ENCODE data around the gene AHCYL1. TPM values are rescaled to one million over a fixed set of nuclear protein-coding genes. Genes with fewer than 3 reads are reported as not detected.
"Not testable (repeated sequence)": the region's sequence is repeated elsewhere in the genome, so short reads cannot be mapped to it uniquely, and the experiment has no call there.

AHCYL1 gene
- polyA plus RNA-seq (2012; ENCODE audit: missing spikeins) = 45.0 TPM

- peak; percentile 79 for TF ChIP-seq POLR2AphosphoS5 (IDR thresholded peaks at IDR 0.05; ENCODE audit: low read depth, low read length)
- TF ChIP-seq POLR2A (IDR thresholded peaks at IDR 0.05; ENCODE audit: low read depth, low read length) = peak; percentile 85; the same call in 1 of the 2 replicates
- peak; percentile 57; the same call in 1 of the 2 replicates for TF ChIP-seq TAF1 (IDR thresholded peaks at IDR 0.05; ENCODE audit: borderline replicate concordance, low read depth, low read length)
- FAIRE-seq (peak; percentile 99), DNase-seq (ENCODE audit: insufficient read length) (peak; percentile 97)
Observed at GRCh38 chr1:109984456-109985246, at the start of gene AHCYL1. AHCYL1 (plus strand) TSS chr1:109984765; CDS start chr1:109985053, 288 bp downstream.

GRCh38 chr1:109935451-109935900, 49.1 kb upstream of the AHCYL1 start:
- DNase-seq (ENCODE audit: insufficient read length) (no peak), FAIRE-seq (no peak)
- TF ChIP-seq TAF1 (IDR thresholded peaks at IDR 0.05; ENCODE audit: borderline replicate concordance, low read depth, low read length) = no peak
- no peak for TF ChIP-seq POLR2A (IDR thresholded peaks at IDR 0.05; ENCODE audit: low read depth, low read length)
- no peak for TF ChIP-seq POLR2AphosphoS5 (IDR thresholded peaks at IDR 0.05; ENCODE audit: low read depth, low read length)

- DNase-seq (ENCODE audit: insufficient read length) = no peak
- FAIRE-seq = no peak
- TF ChIP-seq TAF1 (IDR thresholded peaks at IDR 0.05; ENCODE audit: borderline replicate concordance, low read depth, low read length) = no peak
- TF ChIP-seq POLR2AphosphoS5 (IDR thresholded peaks at IDR 0.05; ENCODE audit: low read depth, low read length) = no peak
- no peak for TF ChIP-seq POLR2A (IDR thresholded peaks at IDR 0.05; ENCODE audit: low read depth, low read length)
Observed at GRCh38 chr1:109937738-109938137, 46.8 kb upstream of the AHCYL1 start.

GRCh38 chr1:109938556-109938955, 46.0 kb upstream of the AHCYL1 start:
- FAIRE-seq (no peak), DNase-seq (ENCODE audit: insufficient read length) (no peak)
- TF ChIP-seq POLR2AphosphoS5 (IDR thresholded peaks at IDR 0.05; ENCODE audit: low read depth, low read length) (no peak), POLR2A (IDR thresholded peaks at IDR 0.05; ENCODE audit: low read depth, low read length) (no peak), TAF1 (IDR thresholded peaks at IDR 0.05; ENCODE audit: borderline replicate concordance, low read depth, low read length) (no peak)

- no peak for TF ChIP-seq TAF1 (IDR thresholded peaks at IDR 0.05; ENCODE audit: borderline replicate concordance, low read depth, low read length)
- TF ChIP-seq POLR2AphosphoS5 (IDR thresholded peaks at IDR 0.05; ENCODE audit: low read depth, low read length) = no peak
- no peak for TF ChIP-seq POLR2A (IDR thresholded peaks at IDR 0.05; ENCODE audit: low read depth, low read length)
- FAIRE-seq (no peak), DNase-seq (ENCODE audit: insufficient read length) (no peak)
Observed at GRCh38 chr1:109942434-109942833, 42.1 kb upstream of the AHCYL1 start.

- DNase-seq (ENCODE audit: insufficient read length) (no peak), FAIRE-seq (no peak)
- TF ChIP-seq TAF1 (IDR thresholded peaks at IDR 0.05; ENCODE audit: borderline replicate concordance, low read depth, low read length) = no peak
- TF ChIP-seq POLR2A (IDR thresholded peaks at IDR 0.05; ENCODE audit: low read depth, low read length) = no peak
- TF ChIP-seq POLR2AphosphoS5 (IDR thresholded peaks at IDR 0.05; ENCODE audit: low read depth, low read length) = no peak
Observed at GRCh38 chr1:109944541-109944940, 40.0 kb upstream of the AHCYL1 start.

GRCh38 chr1:109946511-109946910, 38.1 kb upstream of the AHCYL1 start:
- TF ChIP-seq POLR2A (IDR thresholded peaks at IDR 0.05; ENCODE audit: low read depth, low read length) (no peak), TAF1 (IDR thresholded peaks at IDR 0.05; ENCODE audit: borderline replicate concordance, low read depth, low read length) (no peak), POLR2AphosphoS5 (IDR thresholded peaks at IDR 0.05; ENCODE audit: low read depth, low read length) (no peak)
- DNase-seq (ENCODE audit: insufficient read length) (no peak), FAIRE-seq (no peak)

GRCh38 chr1:109947582-109948284, 36.8 kb upstream of the AHCYL1 start:
- no peak for FAIRE-seq
- TF ChIP-seq POLR2A (IDR thresholded peaks at IDR 0.05; ENCODE audit: low read depth, low read length) (no peak), TAF1 (IDR thresholded peaks at IDR 0.05; ENCODE audit: borderline replicate concordance, low read depth, low read length) (no peak), POLR2AphosphoS5 (IDR thresholded peaks at IDR 0.05; ENCODE audit: low read depth, low read length) (no peak)
- no peak for DNase-seq (ENCODE audit: insufficient read length)

- FAIRE-seq = no peak
- TF ChIP-seq POLR2AphosphoS5 (IDR thresholded peaks at IDR 0.05; ENCODE audit: low read depth, low read length) = no peak
- no peak for TF ChIP-seq TAF1 (IDR thresholded peaks at IDR 0.05; ENCODE audit: borderline replicate concordance, low read depth, low read length)
- TF ChIP-seq POLR2A (IDR thresholded peaks at IDR 0.05; ENCODE audit: low read depth, low read length) = no peak
- no peak for DNase-seq (ENCODE audit: insufficient read length)
Observed at GRCh38 chr1:109948285-109948630, 36.3 kb upstream of the AHCYL1 start.

- DNase-seq (ENCODE audit: insufficient read length) (no peak), FAIRE-seq (no peak)
- TF ChIP-seq POLR2A (IDR thresholded peaks at IDR 0.05; ENCODE audit: low read depth, low read length) (no peak), TAF1 (IDR thresholded peaks at IDR 0.05; ENCODE audit: borderline replicate concordance, low read depth, low read length) (no peak), POLR2AphosphoS5 (IDR thresholded peaks at IDR 0.05; ENCODE audit: low read depth, low read length) (no peak)
Observed at GRCh38 chr1:109950038-109950437, 34.5 kb upstream of the AHCYL1 start.

- TF ChIP-seq POLR2AphosphoS5 (IDR thresholded peaks at IDR 0.05; ENCODE audit: low read depth, low read length) (no peak), POLR2A (IDR thresholded peaks at IDR 0.05; ENCODE audit: low read depth, low read length) (no peak), TAF1 (IDR thresholded peaks at IDR 0.05; ENCODE audit: borderline replicate concordance, low read depth, low read length) (no peak)
- DNase-seq (ENCODE audit: insufficient read length) (no peak), FAIRE-seq (no peak)
Observed at GRCh38 chr1:109950509-109950908, 34.1 kb upstream of the AHCYL1 start.

GRCh38 chr1:109951501-109951900, 33.1 kb upstream of the AHCYL1 start:
- DNase-seq (ENCODE audit: insufficient read length); FAIRE-seq: not testable (repeated sequence)
